ENCODE data around the gene TEX13A. TPM values are rescaled to one million over a fixed set of nuclear protein-coding genes. Genes with fewer than 3 reads are reported as not detected.

Gene TEX13A
- total and polyA plus RNA-seq, 10 of the 15 experiments (the other 5 are each of a cell fraction or from before 2014, with no cell fraction given): not detected

DNA sequence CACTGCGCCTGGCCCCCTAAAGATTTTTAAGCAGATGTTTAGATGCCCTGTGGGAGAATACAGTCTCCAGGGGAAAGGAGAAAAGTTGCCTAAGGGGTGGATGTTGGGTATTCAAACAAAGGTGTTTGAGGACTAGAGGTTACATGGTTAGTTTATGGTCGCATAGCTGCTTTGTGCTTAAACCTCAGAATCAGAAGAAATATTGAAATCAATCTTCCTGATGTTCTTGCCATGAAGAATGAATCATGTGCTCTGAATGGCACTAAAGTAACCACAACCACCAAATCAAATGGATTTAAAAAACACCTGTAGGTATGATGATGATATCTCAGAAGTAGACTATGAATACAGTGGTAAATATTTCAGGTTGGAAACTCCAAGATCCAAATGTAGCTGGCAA lies 42.7 kb upstream of the TEX13A start (continued):
- TF ChIP-seq, protein P1, sequence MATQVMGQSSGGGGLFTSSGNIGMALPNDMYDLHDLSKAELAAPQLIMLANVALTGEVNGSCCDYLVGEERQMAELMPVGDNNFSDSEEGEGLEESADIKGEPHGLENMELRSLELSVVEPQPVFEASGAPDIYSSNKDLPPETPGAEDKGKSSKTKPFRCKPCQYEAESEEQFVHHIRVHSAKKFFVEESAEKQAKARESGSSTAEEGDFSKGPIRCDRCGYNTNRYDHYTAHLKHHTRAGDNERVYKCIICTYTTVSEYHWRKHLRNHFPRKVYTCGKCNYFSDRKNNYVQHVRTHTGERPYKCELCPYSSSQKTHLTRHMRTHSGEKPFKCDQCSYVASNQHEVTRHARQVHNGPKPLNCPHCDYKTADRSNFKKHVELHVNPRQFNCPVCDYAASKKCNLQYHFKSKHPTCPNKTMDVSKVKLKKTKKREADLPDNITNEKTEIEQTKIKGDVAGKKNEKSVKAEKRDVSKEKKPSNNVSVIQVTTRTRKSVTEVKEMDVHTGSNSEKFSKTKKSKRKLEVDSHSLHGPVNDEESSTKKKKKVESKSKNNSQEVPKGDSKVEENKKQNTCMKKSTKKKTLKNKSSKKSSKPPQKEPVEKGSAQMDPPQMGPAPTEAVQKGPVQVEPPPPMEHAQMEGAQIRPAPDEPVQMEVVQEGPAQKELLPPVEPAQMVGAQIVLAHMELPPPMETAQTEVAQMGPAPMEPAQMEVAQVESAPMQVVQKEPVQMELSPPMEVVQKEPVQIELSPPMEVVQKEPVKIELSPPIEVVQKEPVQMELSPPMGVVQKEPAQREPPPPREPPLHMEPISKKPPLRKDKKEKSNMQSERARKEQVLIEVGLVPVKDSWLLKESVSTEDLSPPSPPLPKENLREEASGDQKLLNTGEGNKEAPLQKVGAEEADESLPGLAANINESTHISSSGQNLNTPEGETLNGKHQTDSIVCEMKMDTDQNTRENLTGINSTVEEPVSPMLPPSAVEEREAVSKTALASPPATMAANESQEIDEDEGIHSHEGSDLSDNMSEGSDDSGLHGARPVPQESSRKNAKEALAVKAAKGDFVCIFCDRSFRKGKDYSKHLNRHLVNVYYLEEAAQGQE (IDR thresholded peaks at IDR 0.05; ENCODE audit: low read depth, low read length): no peak
- TF ChIP-seq, protein P2, sequence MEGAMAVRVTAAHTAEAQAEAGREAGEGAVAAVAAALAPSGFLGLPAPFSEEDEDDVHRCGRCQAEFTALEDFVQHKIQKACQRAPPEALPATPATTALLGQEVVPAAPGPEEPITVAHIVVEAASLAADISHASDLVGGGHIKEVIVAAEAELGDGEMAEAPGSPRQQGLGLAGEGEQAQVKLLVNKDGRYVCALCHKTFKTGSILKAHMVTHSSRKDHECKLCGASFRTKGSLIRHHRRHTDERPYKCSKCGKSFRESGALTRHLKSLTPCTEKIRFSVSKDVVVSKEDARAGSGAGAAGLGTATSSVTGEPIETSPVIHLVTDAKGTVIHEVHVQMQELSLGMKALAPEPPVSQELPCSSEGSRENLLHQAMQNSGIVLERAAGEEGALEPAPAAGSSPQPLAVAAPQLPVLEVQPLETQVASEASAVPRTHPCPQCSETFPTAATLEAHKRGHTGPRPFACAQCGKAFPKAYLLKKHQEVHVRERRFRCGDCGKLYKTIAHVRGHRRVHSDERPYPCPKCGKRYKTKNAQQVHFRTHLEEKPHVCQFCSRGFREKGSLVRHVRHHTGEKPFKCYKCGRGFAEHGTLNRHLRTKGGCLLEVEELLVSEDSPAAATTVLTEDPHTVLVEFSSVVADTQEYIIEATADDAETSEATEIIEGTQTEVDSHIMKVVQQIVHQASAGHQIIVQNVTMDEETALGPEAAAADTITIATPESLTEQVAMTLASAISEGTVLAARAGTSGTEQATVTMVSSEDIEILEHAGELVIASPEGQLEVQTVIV (IDR thresholded peaks at IDR 0.05; ENCODE audit: borderline replicate concordance, partially characterized antibody): no peak
- TF ChIP-seq ZZZ3 (IDR thresholded peaks at IDR 0.05; ENCODE audit: control insufficient read depth, insufficient read length, low read depth) (no peak), RUNX3 (IDR thresholded peaks at IDR 0.05; ENCODE audit: low read length) (no peak), CHD4 (IDR thresholded peaks at IDR 0.05) (no peak), CBX3 (IDR thresholded peaks at IDR 0.05; ENCODE audit: borderline replicate concordance, low read depth) (no peak), NFXL1 (IDR thresholded peaks at IDR 0.05; ENCODE audit: borderline replicate concordance) (no peak), KAT2A (conservative IDR thresholded peaks at IDR 0.05; ENCODE audit: control insufficient read depth, low read depth, low read length) (no peak)
- TF ChIP-seq, protein P3, sequence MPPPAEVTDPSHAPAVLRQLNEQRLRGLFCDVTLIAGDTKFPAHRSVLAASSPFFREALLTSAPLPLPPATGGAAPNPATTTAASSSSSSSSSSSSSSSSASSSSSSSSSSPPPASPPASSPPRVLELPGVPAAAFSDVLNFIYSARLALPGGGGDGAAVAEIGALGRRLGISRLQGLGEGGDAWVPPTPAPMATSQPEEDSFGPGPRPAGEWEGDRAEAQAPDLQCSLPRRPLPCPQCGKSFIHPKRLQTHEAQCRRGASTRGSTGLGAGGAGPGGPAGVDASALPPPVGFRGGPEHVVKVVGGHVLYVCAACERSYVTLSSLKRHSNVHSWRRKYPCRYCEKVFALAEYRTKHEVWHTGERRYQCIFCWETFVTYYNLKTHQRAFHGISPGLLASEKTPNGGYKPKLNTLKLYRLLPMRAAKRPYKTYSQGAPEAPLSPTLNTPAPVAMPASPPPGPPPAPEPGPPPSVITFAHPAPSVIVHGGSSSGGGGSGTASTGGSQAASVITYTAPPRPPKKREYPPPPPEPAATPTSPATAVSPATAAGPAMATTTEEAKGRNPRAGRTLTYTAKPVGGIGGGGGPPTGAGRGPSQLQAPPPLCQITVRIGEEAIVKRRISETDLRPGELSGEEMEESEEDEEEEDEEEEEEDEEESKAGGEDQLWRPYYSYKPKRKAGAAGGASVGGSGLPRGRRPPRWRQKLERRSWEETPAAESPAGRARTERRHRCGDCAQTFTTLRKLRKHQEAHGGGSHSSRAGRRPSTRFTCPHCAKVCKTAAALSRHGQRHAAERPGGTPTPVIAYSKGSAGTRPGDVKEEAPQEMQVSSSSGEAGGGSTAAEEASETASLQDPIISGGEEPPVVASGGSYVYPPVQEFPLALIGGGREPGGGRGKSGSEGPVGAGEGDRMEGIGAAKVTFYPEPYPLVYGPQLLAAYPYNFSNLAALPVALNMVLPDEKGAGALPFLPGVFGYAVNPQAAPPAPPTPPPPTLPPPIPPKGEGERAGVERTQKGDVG (CRISPR knock-in tag; IDR thresholded peaks at IDR 0.05): no peak
- TF ChIP-seq, protein P4, sequence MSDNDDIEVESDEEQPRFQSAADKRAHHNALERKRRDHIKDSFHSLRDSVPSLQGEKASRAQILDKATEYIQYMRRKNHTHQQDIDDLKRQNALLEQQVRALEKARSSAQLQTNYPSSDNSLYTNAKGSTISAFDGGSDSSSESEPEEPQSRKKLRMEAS (IDR thresholded peaks at IDR 0.05; ENCODE audit: low read depth, low read length): no peak
